Measurements from ENCODE around the gene OAT.

The OAT gene

GRCh38 chr10:124458889-124459288, 40.2 kb upstream of the OAT start:
- Histone ChIP-seq H3K9me3 (ENCODE audit: control insufficient read depth in 1 of 2, low read length in 2 of 2) (no peaks in the 10 kb centered on the region), H3K4me1 (ENCODE audit: control insufficient read depth in 1 of 2, insufficient read depth in 2 of 2, low read length in 2 of 2) (peaks cover 3 to 7% of the 10 kb centered on the region in 2 donors), H3K4me3 (ENCODE audit: low read depth in 1 of 2, low read length in 2 of 2) (no peak overlapping the region), H3K27ac (ENCODE audit: low read depth, low read length) (no peak overlapping the region), H3K27me3 (ENCODE audit: control insufficient read depth in 1 of 2, insufficient read depth in 2 of 2, low read length in 2 of 2) (peaks cover 0 to 11% of the 10 kb centered on the region in 2 donors), H3K9ac (ENCODE audit: low read depth in 1 of 2, low read length in 2 of 2) (no peak overlapping the region), H3K36me3 (ENCODE audit: control insufficient read depth in 1 of 2, insufficient read depth in 2 of 2, low read length in 2 of 2) (no peaks in the 10 kb centered on the region)

- H3K36me3 ChIP-seq (ENCODE audit: control insufficient read depth in 1 of 2, insufficient read depth in 2 of 2, low read length in 2 of 2) = no peaks in the 10 kb centered on the region
- peaks cover 0 to 14% of the 10 kb centered on the region in 2 donors for H3K27me3 ChIP-seq (ENCODE audit: control insufficient read depth in 1 of 2, insufficient read depth in 2 of 2, low read length in 2 of 2)
- no peak overlapping the region for H3K27ac ChIP-seq (ENCODE audit: low read depth, low read length)
- no peak overlapping the region for H3K9ac ChIP-seq (ENCODE audit: low read depth in 1 of 2, low read length in 2 of 2)
- H3K4me1 ChIP-seq (ENCODE audit: control insufficient read depth in 1 of 2, insufficient read depth in 2 of 2, low read length in 2 of 2) = peaks cover 3 to 7% of the 10 kb centered on the region in 2 donors
- no peaks in the 10 kb centered on the region for H3K9me3 ChIP-seq (ENCODE audit: control insufficient read depth in 1 of 2, low read length in 2 of 2)
- no peak overlapping the region for H3K4me3 ChIP-seq (ENCODE audit: low read depth in 1 of 2, low read length in 2 of 2)
These were observed 39.8 kb upstream of the OAT start for GRCh38 chr10:124458473-124458872.

GRCh38 chr10:124455441-124455840, 36.7 kb upstream of the OAT start:
- H3K4me1 ChIP-seq (ENCODE audit: control insufficient read depth in 1 of 2, insufficient read depth in 2 of 2, low read length in 2 of 2) = peaks cover 0 to 3% of the 10 kb centered on the region in 2 donors
- H3K36me3 ChIP-seq (ENCODE audit: control insufficient read depth in 1 of 2, insufficient read depth in 2 of 2, low read length in 2 of 2) = no peaks in the 10 kb centered on the region
- no peak overlapping the region for H3K9ac ChIP-seq (ENCODE audit: low read depth in 1 of 2, low read length in 2 of 2)
- H3K4me3 ChIP-seq (ENCODE audit: low read depth in 1 of 2, low read length in 2 of 2) = no peak overlapping the region
- no peak overlapping the region for H3K27ac ChIP-seq (ENCODE audit: low read depth, low read length)
- peaks cover 11 to 35% of the 10 kb centered on the region in 2 donors for H3K27me3 ChIP-seq (ENCODE audit: control insufficient read depth in 1 of 2, insufficient read depth in 2 of 2, low read length in 2 of 2)
- no peaks in the 10 kb centered on the region for H3K9me3 ChIP-seq (ENCODE audit: control insufficient read depth in 1 of 2, low read length in 2 of 2)

GRCh38 chr10:124453960-124454610, 35.4 kb upstream of the OAT start:
- Histone ChIP-seq H3K27ac (ENCODE audit: low read depth, low read length) (no peak overlapping the region), H3K27me3 (ENCODE audit: control insufficient read depth in 1 of 2, insufficient read depth in 2 of 2, low read length in 2 of 2) (peaks cover 22 to 47% of the 10 kb centered on the region in 2 donors), H3K9ac (ENCODE audit: low read depth in 1 of 2, low read length in 2 of 2) (no peak overlapping the region), H3K9me3 (ENCODE audit: control insufficient read depth in 1 of 2, low read length in 2 of 2) (no peaks in the 10 kb centered on the region), H3K36me3 (ENCODE audit: control insufficient read depth in 1 of 2, insufficient read depth in 2 of 2, low read length in 2 of 2) (no peaks in the 10 kb centered on the region), H3K4me1 (ENCODE audit: control insufficient read depth in 1 of 2, insufficient read depth in 2 of 2, low read length in 2 of 2) (peaks cover 7 to 8% of the 10 kb centered on the region in 2 donors), H3K4me3 (ENCODE audit: low read depth in 1 of 2, low read length in 2 of 2) (no peak overlapping the region)

GRCh38 chr10:124451276-124451675, 32.6 kb upstream of the OAT start:
- Histone ChIP-seq H3K4me3 (ENCODE audit: low read depth in 1 of 2, low read length in 2 of 2) (no peak overlapping the region), H3K27me3 (ENCODE audit: control insufficient read depth in 1 of 2, insufficient read depth in 2 of 2, low read length in 2 of 2) (peaks cover 38 to 64% of the 10 kb centered on the region in 2 donors), H3K27ac (ENCODE audit: low read depth, low read length) (no peak overlapping the region), H3K9me3 (ENCODE audit: control insufficient read depth in 1 of 2, low read length in 2 of 2) (no peaks in the 10 kb centered on the region), H3K9ac (ENCODE audit: low read depth in 1 of 2, low read length in 2 of 2) (no peak overlapping the region), H3K4me1 (ENCODE audit: control insufficient read depth in 1 of 2, insufficient read depth in 2 of 2, low read length in 2 of 2) (peaks cover 17 to 18% of the 10 kb centered on the region in 2 donors), H3K36me3 (ENCODE audit: control insufficient read depth in 1 of 2, insufficient read depth in 2 of 2, low read length in 2 of 2) (no peaks in the 10 kb centered on the region)

- peaks cover 38 to 69% of the 10 kb centered on the region in 2 donors for H3K27me3 ChIP-seq (ENCODE audit: control insufficient read depth in 1 of 2, insufficient read depth in 2 of 2, low read length in 2 of 2)
- peaks cover 17 to 18% of the 10 kb centered on the region in 2 donors for H3K4me1 ChIP-seq (ENCODE audit: control insufficient read depth in 1 of 2, insufficient read depth in 2 of 2, low read length in 2 of 2)
- H3K9me3 ChIP-seq (ENCODE audit: control insufficient read depth in 1 of 2, low read length in 2 of 2) = no peaks in the 10 kb centered on the region
- no peak overlapping the region for H3K4me3 ChIP-seq (ENCODE audit: low read depth in 1 of 2, low read length in 2 of 2)
- H3K9ac ChIP-seq (ENCODE audit: low read depth in 1 of 2, low read length in 2 of 2) = no peak overlapping the region
- H3K27ac ChIP-seq (ENCODE audit: low read depth, low read length) = no peak overlapping the region
- H3K36me3 ChIP-seq (ENCODE audit: control insufficient read depth in 1 of 2, insufficient read depth in 2 of 2, low read length in 2 of 2) = no peaks in the 10 kb centered on the region
These were observed 32.0 kb upstream of the OAT start for GRCh38 chr10:124450783-124451057.

- Histone ChIP-seq H3K9me3 (ENCODE audit: control insufficient read depth in 1 of 2, low read length in 2 of 2) (no peaks in the 10 kb centered on the region), H3K4me1 (ENCODE audit: control insufficient read depth in 1 of 2, insufficient read depth in 2 of 2, low read length in 2 of 2) (peaks cover 17 to 18% of the 10 kb centered on the region in 2 donors), H3K9ac (ENCODE audit: low read depth in 1 of 2, low read length in 2 of 2) (no peak within 1 kb of the TSS), H3K27ac (ENCODE audit: low read depth, low read length) (no peak within 1 kb of the TSS), H3K36me3 (ENCODE audit: control insufficient read depth in 1 of 2, insufficient read depth in 2 of 2, low read length in 2 of 2) (no peaks in the 10 kb centered on the region), H3K4me3 (ENCODE audit: low read depth in 1 of 2, low read length in 2 of 2) (peak within 1 kb of the TSS; percentile 36 to 43), H3K27me3 (ENCODE audit: control insufficient read depth in 1 of 2, insufficient read depth in 2 of 2, low read length in 2 of 2) (peaks cover 38 to 68% of the 10 kb centered on the region in 2 donors)
These were observed 31.5 kb upstream of the OAT start, which contains the start of gene NKX1-2 for GRCh38 chr10:124450012-124450782. TSS of gene NKX1-2 (minus strand) at chr10:124450035. CDS start at chr10:124449943, 92 bp downstream.

GRCh38 chr10:124449170-124450011, 30.7 kb upstream of the OAT start:
- Histone ChIP-seq H3K9ac (ENCODE audit: low read depth in 1 of 2, low read length in 2 of 2) (no peak overlapping the region), H3K36me3 (ENCODE audit: control insufficient read depth in 1 of 2, insufficient read depth in 2 of 2, low read length in 2 of 2) (no peaks in the 10 kb centered on the region), H3K27ac (ENCODE audit: low read depth, low read length) (no peak overlapping the region), H3K4me1 (ENCODE audit: control insufficient read depth in 1 of 2, insufficient read depth in 2 of 2, low read length in 2 of 2) (peaks cover 17 to 18% of the 10 kb centered on the region in 2 donors), H3K4me3 (ENCODE audit: low read depth in 1 of 2, low read length in 2 of 2) (peak overlapping the region; percentile 36 to 43), H3K9me3 (ENCODE audit: control insufficient read depth in 1 of 2, low read length in 2 of 2) (no peaks in the 10 kb centered on the region), H3K27me3 (ENCODE audit: control insufficient read depth in 1 of 2, insufficient read depth in 2 of 2, low read length in 2 of 2) (peaks cover 38 to 71% of the 10 kb centered on the region in 2 donors)

GRCh38 chr10:124448696-124449169, 30.0 kb upstream of the OAT start:
- H3K9me3 ChIP-seq (ENCODE audit: control insufficient read depth in 1 of 2, low read length in 2 of 2) = no peaks in the 10 kb centered on the region
- peak overlapping the region; percentile 28 to 29 for H3K4me3 ChIP-seq (ENCODE audit: low read depth in 1 of 2, low read length in 2 of 2)
- H3K36me3 ChIP-seq (ENCODE audit: control insufficient read depth in 1 of 2, insufficient read depth in 2 of 2, low read length in 2 of 2) = no peaks in the 10 kb centered on the region
- H3K27me3 ChIP-seq (ENCODE audit: control insufficient read depth in 1 of 2, insufficient read depth in 2 of 2, low read length in 2 of 2) = peaks cover 38 to 68% of the 10 kb centered on the region in 2 donors
- no peak overlapping the region for H3K27ac ChIP-seq (ENCODE audit: low read depth, low read length)
- no peak overlapping the region for H3K9ac ChIP-seq (ENCODE audit: low read depth in 1 of 2, low read length in 2 of 2)
- H3K4me1 ChIP-seq (ENCODE audit: control insufficient read depth in 1 of 2, insufficient read depth in 2 of 2, low read length in 2 of 2) = peaks cover 17 to 18% of the 10 kb centered on the region in 2 donors

Data from duodenal mucosa (tissue), 2 donors.